Astrocyte of the cerebellum (primary cell): ENCODE measurements around the gene CSH2.

Source experiments
- DNase-seq: peaks from one replicate; pipeline ENCODE4 v3.0.0-alpha.2; 2011; ENCODE audit warnings: low read depth
- H3K4me3 ChIP-seq: 2 replicates; pipeline ENCODE4 v1.5.1; 2011; ENCODE audit warnings: mild to moderate bottlenecking, low read depth, low read length, moderate library complexity
- CTCF ChIP-seq: IDR thresholded peaks from 2 replicates; pipeline ENCODE4 v1.5.1; 2012; ENCODE audit warnings: low read length, low read depth, moderate library complexity, mild to moderate bottlenecking; ENCODE audit errors: missing control alignments
- in situ Hi-C: cut with HindIII; loops from 2 replicates; pipeline ENCODE4 v1.10.0; 2017; ENCODE audit warnings: low sequenced_read_pairs

Gene CSH2

GRCh38 chr17:63855185-63855584 lies 18.3 kb downstream of the CSH2 start:
- in situ Hi-C loops = no loop called here
- DNase-seq = no peak
- no peak overlapping the region for H3K4me3 ChIP-seq
- TF ChIP-seq CTCF = no peak

- TF ChIP-seq CTCF = no peak
These were observed 18.8 kb downstream of the CSH2 start for GRCh38 chr17:63854709-63855108.

GRCh38 chr17:63853260-63853659 lies 20.2 kb downstream of the CSH2 start:
- no peak for TF ChIP-seq CTCF
- no peak overlapping the region for H3K4me3 ChIP-seq
- in situ Hi-C loops = no loop called here
- DNase-seq = no peak

More at GRCh38 chr17:63854709-63855108, 18.8 kb downstream of the CSH2 start:
- H3K4me3 ChIP-seq = no peak overlapping the region
- in situ Hi-C loops = no loop called here
- DNase-seq = no peak

GRCh38 chr17:63850401-63850800 lies 23.1 kb downstream of the CSH2 start:
- in situ Hi-C loops = no loop called here
- no peak overlapping the region for H3K4me3 ChIP-seq
- no peak for DNase-seq
- TF ChIP-seq CTCF = no peak

- H3K4me3 ChIP-seq = peak overlapping the region; percentile 28
- in situ Hi-C loops = no loop called here
- peak; percentile 61 for TF ChIP-seq CTCF
- no peak for DNase-seq
These were observed 24.4 kb downstream of the CSH2 start for GRCh38 chr17:63848834-63849689.

GRCh38 chr17:63847525-63848249 lies 25.8 kb downstream of the CSH2 start:
- no peak for DNase-seq
- in situ Hi-C loops = no loop called here
- TF ChIP-seq CTCF = no peak
- H3K4me3 ChIP-seq = no peak overlapping the region
